Brain pericyte (primary cell): ENCODE measurements around the gene MCM8.

ENCODE experiments used
- DNase-seq: peaks from one replicate; pipeline ENCODE4 v3.0.0-alpha.2; 2012; ENCODE audit warnings: low read depth, low spot score

Gene MCM8

DNA sequence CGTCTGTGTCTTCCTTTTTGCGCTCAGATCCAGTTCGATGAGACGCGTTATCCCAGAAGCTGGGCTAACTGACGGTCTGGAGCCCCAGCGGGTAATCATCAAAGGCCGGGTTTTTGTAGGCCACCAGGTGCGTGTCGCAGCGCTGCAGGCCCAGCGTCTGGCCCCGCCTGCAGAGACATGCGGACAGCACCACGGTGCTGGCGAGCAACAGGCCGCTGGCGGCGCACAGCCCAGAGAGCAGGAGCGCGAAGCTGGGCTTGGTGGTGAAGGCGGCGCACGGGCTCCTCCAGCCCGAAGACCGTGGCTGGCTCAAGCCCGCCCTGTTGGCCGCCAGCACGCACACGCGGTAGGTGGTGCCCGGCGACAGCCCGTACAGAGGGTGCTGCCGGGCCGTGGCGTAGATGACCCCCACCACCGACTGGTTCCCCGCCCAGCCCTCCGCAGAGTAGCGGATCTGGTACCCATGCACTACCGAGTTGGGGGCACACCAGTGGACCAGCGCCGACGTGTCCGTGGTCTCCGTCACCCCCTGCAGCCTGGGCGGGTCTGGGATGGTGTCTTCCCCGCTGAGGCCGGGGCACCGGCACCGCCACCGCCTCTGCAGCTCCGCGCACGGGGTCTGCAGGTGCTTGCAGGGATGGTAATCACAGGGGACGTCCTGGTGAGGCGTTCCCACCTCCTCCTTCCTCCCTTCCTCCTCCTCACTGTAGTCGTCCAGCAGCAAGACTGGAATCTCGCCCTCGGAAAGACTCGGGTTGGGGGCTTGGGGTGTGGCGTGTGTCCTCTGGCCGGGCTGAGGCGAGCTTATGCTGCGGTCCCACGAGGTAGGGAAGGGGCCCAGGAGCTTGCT is 90.7 kb downstream of the MCM8 start:
- no peak for DNase-seq

DNA sequence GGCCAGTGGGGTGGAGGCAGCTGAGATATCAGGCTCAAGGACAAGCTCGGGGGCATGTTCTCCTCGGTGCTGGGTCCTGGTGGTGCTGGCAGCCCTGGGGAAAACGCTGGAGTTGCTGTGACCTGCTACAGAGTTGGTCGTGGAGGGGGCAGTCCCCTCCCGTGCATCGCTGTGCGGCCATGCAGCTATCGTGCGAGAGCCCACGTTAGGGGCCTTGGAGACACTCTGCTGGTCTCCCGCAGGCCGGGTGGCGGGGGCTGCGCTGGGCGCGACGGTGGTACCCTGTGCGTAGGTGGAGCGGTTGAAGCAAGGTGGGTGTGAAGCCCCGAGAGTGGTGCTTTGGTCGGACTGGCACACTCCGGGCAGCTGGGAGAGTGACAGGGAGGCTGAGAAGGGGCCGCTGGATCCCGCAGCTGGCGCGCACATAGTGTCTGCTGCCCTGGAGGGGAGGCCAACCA is 91.4 kb downstream of the MCM8 start:
- no peak for DNase-seq

- no peak for DNase-seq
These were observed 93.7 kb downstream of the MCM8 start for GRCh38 chr20:6044115-6044514.

DNA sequence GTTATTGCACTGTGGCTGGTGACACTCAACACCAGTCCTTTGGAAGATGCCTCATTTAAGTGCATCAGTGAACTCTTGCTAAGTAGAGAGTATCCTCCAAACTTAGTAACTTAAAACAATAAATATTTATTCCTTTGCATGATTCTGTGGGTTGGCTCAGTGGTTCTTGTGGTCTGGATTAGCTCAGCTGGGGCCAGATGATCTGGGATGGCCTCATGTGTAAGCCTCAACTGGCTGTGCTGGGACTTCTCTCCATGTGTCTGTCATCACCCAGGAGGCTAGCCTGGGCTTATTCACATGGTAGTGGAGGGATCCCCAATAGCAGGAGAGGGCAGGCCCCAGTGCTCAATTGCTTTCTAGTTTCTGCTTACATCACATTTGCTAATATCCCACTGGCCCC is 95.1 kb downstream of the MCM8 start:
- DNase-seq = no peak

DNA sequence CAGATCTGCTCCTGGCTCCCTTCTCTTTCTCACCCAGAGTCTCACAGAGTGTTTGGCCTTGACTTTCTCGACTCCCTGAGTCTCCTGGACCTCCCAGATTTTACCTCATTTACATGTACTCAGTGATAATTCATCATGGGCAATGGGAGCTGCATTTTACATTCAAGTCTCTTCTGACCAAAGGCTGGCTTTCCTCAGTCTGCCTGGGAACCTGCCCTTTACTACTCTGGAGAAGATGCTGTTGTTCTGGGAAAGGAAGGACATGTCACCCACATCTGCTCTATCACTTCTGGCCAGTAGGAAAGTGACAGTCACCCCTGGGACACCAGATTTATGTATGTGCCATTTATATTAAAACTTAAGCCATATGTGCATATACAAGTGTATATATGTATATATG is 96.0 kb downstream of the MCM8 start:
- DNase-seq = no peak

- DNase-seq = no peak
These were observed 97.9 kb downstream of the MCM8 start for GRCh38 chr20:6048391-6048790.
